GM12873 (cell line): Measurements from ENCODE around the gene NFIC.

Experiments used
- CTCF ChIP-seq: IDR thresholded peaks from 2 replicates; pipeline ENCODE4 v1.5.1; 2012; ENCODE audit warnings: low read depth, mild to moderate bottlenecking, moderate library complexity, low read length, control low read depth; ENCODE audit not compliant: insufficient read depth; ENCODE audit errors: missing control alignments

Gene NFIC

GRCh38 chr19:3483226-3483628 is 116.8 kb downstream of the NFIC start, which contains the start of gene SMIM44:
TSS of gene SMIM44 (minus strand) at chr19:3483441. CDS start at chr19:3483403, 38 bp downstream.
- no peak for TF ChIP-seq CTCF

GRCh38 chr19:3491396-3492119 is 125.2 kb downstream of the NFIC start:
- TF ChIP-seq CTCF = no peak

GRCh38 chr19:3492131-3492839 is 125.9 kb downstream of the NFIC start:
- no peak for TF ChIP-seq CTCF

- TF ChIP-seq CTCF = no peak
Measured at GRCh38 chr19:3492919-3493318, 126.5 kb downstream of the NFIC start.

- TF ChIP-seq CTCF = no peak
Measured at GRCh38 chr19:3493651-3494050, 127.3 kb downstream of the NFIC start.

- TF ChIP-seq CTCF = no peak
Measured at GRCh38 chr19:3494051-3494450, 127.7 kb downstream of the NFIC start.

- TF ChIP-seq CTCF = no peak
Measured at GRCh38 chr19:3494559-3494958, 128.2 kb downstream of the NFIC start.
